NK-92 (cell line): Measurements from ENCODE around the gene POFUT2.
"Not testable (repeated sequence)": the region's sequence is repeated elsewhere in the genome, so short reads cannot be mapped to it uniquely, and the experiment has no call there.

Experiments
- DNase-seq: peaks from one replicate; lab custom pipeline; 2025; ENCODE audit not compliant: unreplicated experiment; lab: John Stamatoyannopoulos, UW

The POFUT2 gene

GRCh38 chr21:45326169-45326851, 38.6 kb upstream of the POFUT2 start:
- no peak for DNase-seq

- DNase-seq, result no peak
Measured at GRCh38 chr21:45325206-45326168, 37.8 kb upstream of the POFUT2 start.

- DNase-seq, result no peak
Measured at GRCh38 chr21:45324489-45325205, 37.0 kb upstream of the POFUT2 start.

- DNase-seq, result no peak
Measured at GRCh38 chr21:45323487-45324311, 36.0 kb upstream of the POFUT2 start.

GRCh38 chr21:45322960-45323461, 35.3 kb upstream of the POFUT2 start:
- no peak for DNase-seq

- no peak for DNase-seq
Measured at GRCh38 chr21:45322231-45322959, 34.7 kb upstream of the POFUT2 start.

- no peak for DNase-seq
Measured at GRCh38 chr21:45320261-45321025, 32.7 kb upstream of the POFUT2 start.

- DNase-seq, result no peak
Measured at GRCh38 chr21:45319461-45320211, 31.9 kb upstream of the POFUT2 start.

DNA sequence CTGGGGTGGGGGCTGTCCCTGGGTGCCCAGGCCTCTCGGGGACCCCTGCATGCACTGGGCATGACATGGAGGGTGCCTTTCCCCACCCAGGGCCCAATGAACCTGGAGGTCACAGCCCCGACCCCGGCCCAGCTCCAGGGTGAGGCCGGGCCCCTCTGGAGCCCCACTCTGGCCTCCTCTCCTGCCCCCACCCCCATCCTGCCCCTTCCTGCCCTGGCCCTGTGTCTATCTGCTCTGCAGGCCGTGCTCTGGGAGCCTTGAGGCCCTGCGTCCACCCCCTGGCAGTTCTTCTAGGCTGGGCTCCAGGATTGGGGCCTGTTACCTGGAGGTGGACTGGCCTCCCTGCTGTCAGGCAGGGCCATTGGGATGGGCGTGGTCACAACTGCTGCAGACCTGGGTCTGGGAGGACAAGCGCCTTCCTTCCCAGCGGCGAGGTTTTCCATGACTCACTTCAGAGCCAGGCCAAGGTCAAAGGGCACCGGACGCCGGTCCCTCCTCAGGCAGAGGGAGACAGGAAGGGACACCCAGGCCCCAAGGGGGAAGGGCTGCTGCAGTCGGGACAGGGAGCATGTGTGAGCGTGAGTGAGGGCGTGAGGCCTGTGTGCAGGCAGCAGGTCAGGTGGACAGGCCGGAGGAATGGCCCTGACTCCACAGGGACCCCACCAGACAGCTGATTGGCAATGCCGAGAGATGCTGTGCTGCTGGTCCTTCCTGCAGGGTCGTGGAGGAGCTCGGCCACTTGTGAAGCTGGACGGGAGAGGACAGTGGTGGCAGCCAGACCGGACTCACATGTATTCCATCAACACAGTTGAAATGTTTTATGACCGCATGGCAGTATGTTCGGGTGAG, 31.1 kb upstream of the POFUT2 start:
- no peak for DNase-seq

- no peak for DNase-seq
Measured at GRCh38 chr21:45318146-45318555, 30.5 kb upstream of the POFUT2 start.

DNA sequence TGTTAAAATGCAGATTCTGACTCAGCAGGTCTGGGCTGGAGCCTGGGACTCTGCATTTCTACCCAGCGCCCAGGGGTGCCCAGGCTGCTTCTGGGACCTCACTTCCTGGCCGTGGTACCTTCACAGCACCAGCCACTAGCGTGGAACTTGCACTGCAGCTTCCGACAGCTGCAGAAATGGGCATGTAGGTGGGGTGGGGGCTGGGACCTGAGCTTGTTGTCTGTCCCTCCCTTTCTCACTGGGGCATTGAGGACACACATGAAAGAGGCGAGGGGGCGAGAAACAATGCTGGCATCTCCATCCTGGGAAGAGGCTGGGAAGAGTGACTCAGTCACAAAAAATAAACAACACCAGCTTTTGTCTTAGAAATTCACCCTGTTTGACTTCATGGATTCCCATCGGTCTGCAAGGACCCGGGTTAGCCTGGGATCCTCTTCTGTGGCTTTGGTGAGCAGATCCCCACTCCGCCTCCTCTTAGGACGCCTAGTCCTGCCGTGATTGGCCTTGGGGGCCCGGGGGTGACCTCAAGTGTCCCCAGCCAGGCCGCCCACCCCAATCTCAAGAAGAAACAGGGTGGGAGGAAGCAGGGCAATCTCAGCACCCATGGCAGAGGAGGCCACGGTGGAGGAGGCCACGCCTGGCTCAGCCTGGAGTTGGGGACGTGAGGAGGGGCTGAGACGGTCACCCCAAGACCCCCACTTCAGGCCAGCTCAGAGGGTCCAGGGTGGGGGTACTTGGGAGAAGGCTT, 29.9 kb upstream of the POFUT2 start:
- DNase-seq, result no peak

- no peak for DNase-seq
Measured at GRCh38 chr21:45316871-45317397, 29.2 kb upstream of the POFUT2 start.

DNA sequence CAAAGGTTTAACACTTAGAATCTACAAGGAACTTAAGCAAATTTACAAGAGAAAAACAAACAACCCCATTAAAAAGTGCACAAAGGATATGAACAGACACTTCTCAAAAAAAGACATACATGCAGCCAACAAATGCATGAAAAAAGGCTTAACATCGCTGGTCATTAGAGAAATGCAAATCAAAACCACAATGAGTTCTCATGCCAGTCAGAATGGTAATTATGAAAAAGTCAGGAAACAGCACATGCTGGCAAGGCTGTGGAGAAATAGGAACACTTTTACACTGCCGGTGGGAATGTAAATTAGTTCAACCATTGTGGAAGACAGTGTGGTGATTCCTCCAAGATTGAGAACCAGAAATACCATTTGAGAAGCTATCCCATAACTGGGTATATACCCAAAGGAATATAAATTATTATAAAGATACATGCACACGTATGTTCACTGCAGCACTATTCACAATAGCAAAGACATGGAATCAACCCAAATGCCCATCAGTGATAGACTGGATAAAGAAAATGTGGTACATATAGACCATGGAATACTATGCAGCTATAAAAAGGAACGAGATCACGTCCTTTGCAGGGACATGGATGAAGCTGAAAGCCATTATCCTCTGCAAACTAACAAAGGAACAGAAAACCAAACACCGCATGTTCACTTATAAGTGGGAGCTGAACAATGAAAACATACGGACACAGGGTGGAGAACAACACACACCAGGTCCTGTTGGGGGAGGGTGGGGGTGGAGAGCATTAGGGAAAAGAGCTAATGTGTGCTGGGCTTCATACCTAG, 28.2 kb upstream of the POFUT2 start:
- DNase-seq, result not testable (repeated sequence)

DNA sequence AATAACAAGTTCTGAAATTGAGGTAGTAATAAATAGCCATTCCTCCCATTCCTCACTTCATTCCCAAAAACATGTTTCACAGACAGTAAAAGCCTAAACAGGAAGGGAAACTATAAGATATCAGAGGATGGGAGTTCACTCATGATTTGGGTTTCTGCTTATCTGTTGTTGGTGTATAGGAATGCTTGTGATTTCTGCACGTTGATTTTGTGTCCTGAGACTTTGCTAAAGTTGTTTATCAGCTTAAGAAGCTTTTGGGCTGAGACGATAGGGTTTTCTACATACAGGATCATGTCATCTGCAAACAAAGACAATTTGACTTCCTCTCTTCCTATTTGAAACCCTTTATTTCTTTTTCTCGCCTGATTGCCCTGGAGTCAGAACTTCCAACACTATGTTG, 26.0 kb upstream of the POFUT2 start:
- no peak for DNase-seq

- DNase-seq, result no peak
Measured at GRCh38 chr21:45313015-45313414, 25.3 kb upstream of the POFUT2 start.

GRCh38 chr21:45312296-45312695, 24.6 kb upstream of the POFUT2 start:
- DNase-seq, result no peak
